Stimulated activated CD4-positive, alpha-beta T cell treated with anti-CD3 and anti-CD28 coated beads, Interleukin-12 subunit alpha, Interleukin-12 subunit beta, amount 100 ng/mL, for 4 hours (primary cell): ENCODE results near the gene KCTD12.
"Not testable (repeated sequence)": the region's sequence is repeated elsewhere in the genome, so short reads cannot be mapped to it uniquely, and the experiment has no call there.

ENCODE experiments used
- DNase-seq: peaks from one replicate; pipeline ENCODE4 v3.0.0-alpha.2; 2020

KCTD12 gene

GRCh38 chr13:76886292-76887075, at the start of gene KCTD12:
KCTD12 (minus strand) TSS chr13:76886405; CDS start chr13:76886148, 257 bp downstream.
- DNase-seq, result peak; percentile 77

GRCh38 chr13:76934671-76935070, 48.5 kb upstream of the KCTD12 start:
- DNase-seq, result no peak

GRCh38 chr13:76932076-76932475, 45.9 kb upstream of the KCTD12 start:
- no peak for DNase-seq

GRCh38 chr13:76929851-76930374, 43.7 kb upstream of the KCTD12 start:
- DNase-seq, result no peak

- no peak for DNase-seq
Measured at GRCh38 chr13:76929320-76929719, 43.1 kb upstream of the KCTD12 start.

- DNase-seq, result no peak
Measured at GRCh38 chr13:76928456-76928855, 42.3 kb upstream of the KCTD12 start.

- no peak for DNase-seq
Measured at GRCh38 chr13:76927955-76928354, 41.8 kb upstream of the KCTD12 start.

- DNase-seq, result no peak
Measured at GRCh38 chr13:76925115-76925514, 38.9 kb upstream of the KCTD12 start.

- DNase-seq, result no peak
Measured at GRCh38 chr13:76921516-76921915, 35.3 kb upstream of the KCTD12 start.

GRCh38 chr13:76917755-76918481, 31.7 kb upstream of the KCTD12 start:
- DNase-seq, result not testable (repeated sequence)

GRCh38 chr13:76917095-76917494, 30.9 kb upstream of the KCTD12 start:
- DNase-seq, result no peak

- no peak for DNase-seq
Measured at GRCh38 chr13:76913898-76914297, 27.7 kb upstream of the KCTD12 start.

GRCh38 chr13:76912476-76912875, 26.3 kb upstream of the KCTD12 start:
- DNase-seq, result no peak

- no peak for DNase-seq
Measured at GRCh38 chr13:76904507-76904906, 18.3 kb upstream of the KCTD12 start.

- peak; percentile 55 for DNase-seq
Measured at GRCh38 chr13:76903544-76904162, 17.4 kb upstream of the KCTD12 start.

GRCh38 chr13:76899066-76899465, 12.9 kb upstream of the KCTD12 start:
- not testable (repeated sequence) for DNase-seq

GRCh38 chr13:76897171-76897570, 11.0 kb upstream of the KCTD12 start:
- DNase-seq, result not testable (repeated sequence)

- no peak for DNase-seq
Measured at GRCh38 chr13:76894401-76895110, 8.4 kb upstream of the KCTD12 start.

- no peak for DNase-seq
Measured at GRCh38 chr13:76892488-76892887, 6.3 kb upstream of the KCTD12 start.

GRCh38 chr13:76890021-76890420, 3.8 kb upstream of the KCTD12 start:
- DNase-seq, result no peak

- DNase-seq, result no peak
Measured at GRCh38 chr13:76889254-76889653, 3.0 kb upstream of the KCTD12 start.

GRCh38 chr13:76888421-76888820, 2.2 kb upstream of the KCTD12 start:
- DNase-seq, result no peak

- no peak for DNase-seq
Measured at GRCh38 chr13:76887076-76887563, 915 bp upstream of the KCTD12 start.
